ENCODE results near the gene TEC. TPM values are rescaled to one million over a fixed set of nuclear protein-coding genes. Genes with fewer than 3 reads are reported as not detected.

Gene TEC
- total RNA-seq, 4 donors from 2014 or later, result 3.6 to 12.7 (median 3.9) TPM

GRCh38 chr4:48109413-48110263, 160.0 kb downstream of the TEC start:
- Histone ChIP-seq H3K36me3 (no peaks in the 10 kb centered on the region), H3K4me3 (replicated peaks in 1 of 3) (no peak overlapping the region), H3K9me3 (no peaks in the 10 kb centered on the region), H3K4me1 (no peaks in the 10 kb centered on the region), H3K27me3 (no peaks in the 10 kb centered on the region), H3K27ac (no peak overlapping the region)
- no peak for TF ChIP-seq POLR2A (IDR thresholded peaks at IDR 0.05)
- TF ChIP-seq CTCF (IDR thresholded peaks at IDR 0.05), result peak in 5 of 6 experiments; percentile 15 to 68 (median 52)
- WGBS, 2 donors, result 54 to 67% methylated on average over 5 of the region's 5 CpGs
- intact Hi-C loops (cut with DNase I), result no loop called here
- DNase-seq, result no peak

GRCh38 chr4:48108309-48109073, 161.1 kb downstream of the TEC start:
- 97 to 99% methylated on average over 2 of the region's 2 CpGs for WGBS, 2 donors
- TF ChIP-seq CTCF (IDR thresholded peaks at IDR 0.05), result no peak
- TF ChIP-seq POLR2A (IDR thresholded peaks at IDR 0.05), result no peak

GRCh38 chr4:48105230-48105629, 164.4 kb downstream of the TEC start:
- intact Hi-C loops (cut with DNase I), result no loop called here
- 45 to 98% methylated on average over 1 of the region's 1 CpG for WGBS, 2 donors

More at GRCh38 chr4:48108309-48109073, 161.1 kb downstream of the TEC start:
- no peaks in the 10 kb centered on the region for H3K9me3 ChIP-seq
- no peaks in the 10 kb centered on the region for H3K4me1 ChIP-seq
- H3K36me3 ChIP-seq, result no peaks in the 10 kb centered on the region
- H3K4me3 ChIP-seq (replicated peaks in 1 of 3), result no peak overlapping the region
- no peaks in the 10 kb centered on the region for H3K27me3 ChIP-seq
- no peak overlapping the region for H3K27ac ChIP-seq
- no peak for DNase-seq
- intact Hi-C loops (cut with DNase I), result no loop called here

GRCh38 chr4:48103483-48104139, 166.0 kb downstream of the TEC start:
- intact Hi-C loops (cut with DNase I), result no loop called here
- no peak overlapping the region for H3K27ac ChIP-seq
- H3K4me1 ChIP-seq, result no peaks in the 10 kb centered on the region
- TF ChIP-seq CTCF (IDR thresholded peaks at IDR 0.05) (no peak), POLR2A (IDR thresholded peaks at IDR 0.05) (no peak)
- H3K36me3 ChIP-seq, result no peaks in the 10 kb centered on the region
- no peaks in the 10 kb centered on the region for H3K9me3 ChIP-seq
- WGBS, 2 donors, result 75 to 96% methylated on average over 3 of the region's 3 CpGs
- H3K27me3 ChIP-seq, result no peaks in the 10 kb centered on the region
- DNase-seq, result no peak
- H3K4me3 ChIP-seq (replicated peaks in 1 of 3), result no peak overlapping the region

More at GRCh38 chr4:48105230-48105629, 164.4 kb downstream of the TEC start:
- no peaks in the 10 kb centered on the region for H3K36me3 ChIP-seq
- H3K27me3 ChIP-seq, result no peaks in the 10 kb centered on the region
- H3K4me3 ChIP-seq (replicated peaks in 1 of 3), result no peak overlapping the region
- TF ChIP-seq CTCF (IDR thresholded peaks at IDR 0.05) (no peak), POLR2A (IDR thresholded peaks at IDR 0.05) (no peak)
- no peaks in the 10 kb centered on the region for H3K9me3 ChIP-seq
- H3K4me1 ChIP-seq, result no peaks in the 10 kb centered on the region
- DNase-seq, result no peak
- H3K27ac ChIP-seq, result no peak overlapping the region

Data from thyroid gland (tissue), 4 donors.